Adipocyte (in vitro differentiated cells): ENCODE data around the gene ARHGAP24.
A peak's percentile ranks its signal among the peaks of the same experiment; 100 is the strongest.
"Not testable (repeated sequence)": the region's sequence is repeated elsewhere in the genome, so short reads cannot be mapped to it uniquely, and the experiment has no call there.

Source experiments
- DNase-seq: peaks from one replicate; pipeline ENCODE4 v3.0.0-alpha.2; 2015; ENCODE audit warnings: low read depth
- H3K27me3 ChIP-seq: replicated peaks from 2 replicates; pipeline ENCODE4 v1.7.0; 2013; ENCODE audit warnings: mild to moderate bottlenecking, low read length, moderate library complexity; ENCODE audit not compliant: control insufficient read depth, insufficient read depth
- H3K36me3 ChIP-seq: 2 replicates; pipeline ENCODE4 v1.7.0; 2013; ENCODE audit warnings: low read length, mild to moderate bottlenecking, moderate library complexity; ENCODE audit not compliant: control insufficient read depth, insufficient read depth, severe bottlenecking
- H3K4me1 ChIP-seq: 2 replicates; pipeline ENCODE4 v1.7.0; 2013; ENCODE audit warnings: mild to moderate bottlenecking, low read length, moderate library complexity; ENCODE audit not compliant: control insufficient read depth, insufficient read depth
- H3K4me3 ChIP-seq: 2 replicates; pipeline ENCODE4 v1.7.0; 2013; ENCODE audit warnings: mild to moderate bottlenecking, low read length, moderate library complexity
- H3K9ac ChIP-seq: 2 replicates; pipeline ENCODE4 v1.7.0; 2013; ENCODE audit warnings: mild to moderate bottlenecking, low read length, moderate library complexity
- H3K9me3 ChIP-seq: 2 replicates; pipeline ENCODE4 v1.7.0; 2013; ENCODE audit warnings: mild to moderate bottlenecking, low read length, moderate library complexity; ENCODE audit not compliant: control insufficient read depth

ARHGAP24 gene

DNA sequence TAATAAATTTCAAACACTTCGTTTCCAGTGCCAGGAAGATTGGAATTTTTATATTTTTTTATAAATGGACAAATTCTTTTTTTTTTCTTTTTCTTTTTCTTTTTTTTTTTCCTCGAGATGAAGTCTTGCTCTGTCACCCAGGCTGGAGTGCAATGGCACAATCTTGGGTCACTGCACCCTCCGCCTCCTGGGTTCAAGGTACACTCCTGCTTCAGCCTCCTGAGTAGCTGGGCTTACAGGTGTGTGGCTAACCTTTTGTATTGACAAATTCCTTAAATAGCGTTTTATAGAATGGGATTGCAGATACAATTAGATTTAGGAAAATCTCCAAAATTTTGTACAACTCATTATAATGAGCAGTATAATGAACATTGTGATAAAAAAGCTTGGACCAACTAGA is 328.9 kb downstream of the ARHGAP24 start:
- Histone ChIP-seq H3K27me3 (no peaks in the 10 kb centered on the region), H3K9ac (no peak overlapping the region), H3K9me3 (peaks cover 5% of the 10 kb centered on the region), H3K4me3 (no peak overlapping the region), H3K36me3 (no peaks in the 10 kb centered on the region), H3K4me1 (peaks cover 28% of the 10 kb centered on the region)
- no peak for DNase-seq

- peaks cover 33% of the 10 kb centered on the region for H3K4me1 ChIP-seq
- H3K9me3 ChIP-seq, result no peaks in the 10 kb centered on the region
- H3K4me3 ChIP-seq, result no peak overlapping the region
- H3K9ac ChIP-seq, result peak overlapping the region; percentile 8
- H3K36me3 ChIP-seq, result no peaks in the 10 kb centered on the region
- H3K27me3 ChIP-seq, result no peaks in the 10 kb centered on the region
- no peak for DNase-seq
Measured at GRCh38 chr4:85805891-85806290, 330.9 kb downstream of the ARHGAP24 start.

GRCh38 chr4:85806334-85806733 is 331.4 kb downstream of the ARHGAP24 start:
- Histone ChIP-seq H3K9ac (peak overlapping the region; percentile 8), H3K36me3 (no peaks in the 10 kb centered on the region), H3K9me3 (no peaks in the 10 kb centered on the region), H3K27me3 (no peaks in the 10 kb centered on the region), H3K4me3 (no peak overlapping the region), H3K4me1 (peaks cover 33% of the 10 kb centered on the region)
- DNase-seq, result no peak

GRCh38 chr4:85807247-85807950 is 332.4 kb downstream of the ARHGAP24 start:
- H3K4me3 ChIP-seq, result peak overlapping the region; percentile 47
- peaks cover 33% of the 10 kb centered on the region for H3K4me1 ChIP-seq
- peak overlapping the region; percentile 74 for H3K9ac ChIP-seq
- H3K27me3 ChIP-seq, result no peaks in the 10 kb centered on the region
- DNase-seq, result peak; percentile 63
- H3K36me3 ChIP-seq, result no peaks in the 10 kb centered on the region
- no peaks in the 10 kb centered on the region for H3K9me3 ChIP-seq

DNA sequence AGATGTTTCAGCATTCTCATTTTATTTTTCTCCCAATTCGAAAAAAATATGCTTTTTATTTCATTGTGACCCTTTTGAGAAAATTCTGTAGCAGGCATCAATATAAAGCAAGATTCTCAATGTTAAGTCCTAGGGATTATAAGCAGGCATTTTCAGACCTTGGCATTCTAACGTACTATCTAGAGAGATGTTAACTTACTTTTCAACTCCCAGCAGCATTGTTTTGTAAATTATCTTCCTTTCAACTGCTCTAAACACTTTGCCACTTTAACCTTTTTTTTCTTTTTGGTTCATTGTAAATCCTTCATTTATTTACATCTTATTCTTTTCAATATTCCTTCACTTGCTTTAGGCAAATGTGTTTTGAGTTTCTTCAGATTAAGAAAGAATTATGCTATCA is 333.2 kb downstream of the ARHGAP24 start:
- Histone ChIP-seq H3K4me1 (peaks cover 38% of the 10 kb centered on the region), H3K36me3 (no peaks in the 10 kb centered on the region), H3K4me3 (peak overlapping the region; percentile 47), H3K9ac (peak overlapping the region; percentile 74), H3K9me3 (no peaks in the 10 kb centered on the region), H3K27me3 (no peaks in the 10 kb centered on the region)
- DNase-seq, result no peak

- Histone ChIP-seq H3K4me1 (peaks cover 41% of the 10 kb centered on the region), H3K36me3 (no peaks in the 10 kb centered on the region), H3K27me3 (no peaks in the 10 kb centered on the region), H3K9ac (peak overlapping the region; percentile 74), H3K4me3 (no peak overlapping the region), H3K9me3 (no peaks in the 10 kb centered on the region)
- DNase-seq, result no peak
Measured at GRCh38 chr4:85808864-85809263, 333.9 kb downstream of the ARHGAP24 start.

DNA sequence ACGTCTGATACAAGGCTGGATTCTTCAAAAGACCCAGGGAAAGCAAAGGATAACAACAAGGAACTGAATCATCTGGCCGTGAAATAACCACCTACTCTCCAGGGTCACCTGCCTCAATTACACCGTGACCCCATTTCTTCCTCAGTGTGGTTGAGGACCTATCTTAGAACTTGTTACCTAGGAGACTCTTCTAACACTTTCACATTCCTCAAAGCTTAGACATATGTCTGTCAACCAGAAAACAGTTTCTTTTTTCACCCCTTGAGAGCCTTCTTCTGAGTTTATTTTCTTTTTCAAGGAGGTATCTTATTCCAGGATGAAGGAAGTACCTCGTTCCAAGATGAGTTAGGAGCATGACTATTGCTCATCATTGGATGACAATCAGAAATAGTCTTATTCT is 337.8 kb downstream of the ARHGAP24 start:
- peaks cover 24% of the 10 kb centered on the region for H3K4me1 ChIP-seq
- H3K9me3 ChIP-seq, result no peaks in the 10 kb centered on the region
- no peak overlapping the region for H3K9ac ChIP-seq
- H3K27me3 ChIP-seq, result no peaks in the 10 kb centered on the region
- no peak for DNase-seq
- no peak overlapping the region for H3K4me3 ChIP-seq
- no peaks in the 10 kb centered on the region for H3K36me3 ChIP-seq

GRCh38 chr4:85815796-85816459 is 341.0 kb downstream of the ARHGAP24 start:
- peaks cover 8% of the 10 kb centered on the region for H3K4me1 ChIP-seq
- peaks cover 3% of the 10 kb centered on the region for H3K9me3 ChIP-seq
- peaks cover 7% of the 10 kb centered on the region for H3K36me3 ChIP-seq
- H3K9ac ChIP-seq, result no peak overlapping the region
- no peak overlapping the region for H3K4me3 ChIP-seq
- H3K27me3 ChIP-seq, result no peaks in the 10 kb centered on the region
- no peak for DNase-seq

GRCh38 chr4:85818700-85819099 is 343.8 kb downstream of the ARHGAP24 start:
- DNase-seq, result no peak
- H3K9me3 ChIP-seq, result peaks cover 3% of the 10 kb centered on the region
- H3K4me3 ChIP-seq, result no peak overlapping the region
- peaks cover 12% of the 10 kb centered on the region for H3K4me1 ChIP-seq
- no peaks in the 10 kb centered on the region for H3K27me3 ChIP-seq
- no peak overlapping the region for H3K9ac ChIP-seq
- peaks cover 7% of the 10 kb centered on the region for H3K36me3 ChIP-seq

DNA sequence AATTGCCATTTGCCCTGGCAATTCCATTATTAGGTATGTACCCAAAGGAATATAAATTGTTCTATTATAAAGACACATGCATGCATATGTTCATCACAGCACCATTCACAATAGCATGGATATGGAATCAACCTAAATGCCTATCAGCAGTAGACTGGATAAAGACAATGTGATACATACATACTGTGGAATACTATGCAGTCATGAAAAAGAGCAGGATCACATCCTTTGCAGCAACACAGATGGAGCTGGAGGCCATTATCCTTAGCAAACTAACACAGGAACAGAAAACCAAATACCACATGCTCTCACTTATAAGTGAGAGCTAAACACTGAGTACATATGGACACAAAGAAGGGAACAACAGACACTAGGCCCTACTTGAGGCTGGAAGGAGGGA is 345.2 kb downstream of the ARHGAP24 start:
- not testable (repeated sequence) for DNase-seq, H3K4me3 ChIP-seq, H3K9me3 ChIP-seq, H3K27me3 ChIP-seq, H3K36me3 ChIP-seq, H3K9ac ChIP-seq
- H3K4me1 ChIP-seq, result peaks cover 21% of the 10 kb centered on the region

GRCh38 chr4:85821688-85822455 is 346.9 kb downstream of the ARHGAP24 start:
- peaks cover 3% of the 10 kb centered on the region for H3K9me3 ChIP-seq
- H3K4me3 ChIP-seq, result no peak overlapping the region
- no peaks in the 10 kb centered on the region for H3K27me3 ChIP-seq
- DNase-seq, result no peak
- H3K36me3 ChIP-seq, result peaks cover 7% of the 10 kb centered on the region
- H3K9ac ChIP-seq, result no peak overlapping the region
- peaks cover 33% of the 10 kb centered on the region for H3K4me1 ChIP-seq
